Right cardiac atrium (tissue), 5 donors: Measurements from ENCODE around the gene MAX. TPM values are rescaled to one million over a fixed set of nuclear protein-coding genes. Genes with fewer than 3 reads are reported as not detected.
A peak's percentile ranks its signal among the peaks of the same experiment; 100 is the strongest.

ENCODE experiments used
- ATAC-seq, 2 donors: fragments of 200-7000 bp; cut with Tn5 transposase; one replicate each; pipeline versions ENCODE4 v1.8.0 to v1.9.1; 2020; ENCODE audit warnings: moderate library complexity in 2 of 2, mild to moderate bottlenecking in 1 of 2
- DNase-seq, 3 donors: peaks; one replicate each; pipeline ENCODE4 v3.0.0-alpha.2; 2020
- H3K27ac ChIP-seq: one replicate; pipeline ENCODE4 v1.5.1; 2013; ENCODE audit warnings: mild to moderate bottlenecking, low read length, control low read depth, moderate library complexity
- H3K27me3 ChIP-seq: one replicate; pipeline ENCODE4 v1.6.1; 2013; ENCODE audit not compliant: control insufficient read depth, insufficient read depth
- H3K4me1 ChIP-seq: one replicate; pipeline ENCODE4 v1.6.1; 2013; ENCODE audit warnings: low read length; ENCODE audit not compliant: control insufficient read depth, insufficient read depth
- H3K4me3 ChIP-seq: one replicate; pipeline ENCODE4 v1.5.1; 2013; ENCODE audit warnings: low read length, control low read depth
- H3K9me3 ChIP-seq: one replicate; pipeline ENCODE4 v1.6.1; 2013; ENCODE audit warnings: low read length; ENCODE audit not compliant: control insufficient read depth
- WGBS: extraction: QIAGEN DNeasy Blood & Tissue Kit; methylation state at CpG from one replicate; pipeline ENCODE4 v1.1.7; 2013; 5-methylcytosine and 5-hydroxymethylcytosine counted together
- intact Hi-C, 4 donors: fragments of 100-400 bp; cut with DNase I; formaldehyde crosslinking; loops; one replicate each; pipeline versions ENCODE4 v1.11.0 to v1.14.0; 2022 to 2023
- polyA plus RNA-seq: library from polyadenylated mRNA; stranded (reverse); fragments of 200-250 nt; gene quantifications from one replicate; pipeline ENCODE4 v1.2.3, GENCODE V29; 2013
- total RNA-seq, 4 donors: library from RNA; stranded (reverse); fragmentation: NEBNext Ultra II Directional; extraction: Animal tissue kit (Norgen Biotek cat#: 25700); gene quantifications; one replicate each; pipeline ENCODE4 v1.2.1, GENCODE V29; 2021
- donor health status: healthy with polysubstance abuse.
- donor health status: DM: no; HTN: yes; CAD: no.
- donor health status: DM: no; HTN: no; CAD: no.
- donor health status: DM: no; HTN: yes; CAD: no; lungs with severe emphysema.
- donor health status: DM: yes; HTN: yes; CAD: no.

MAX gene
- total and polyA plus RNA-seq, 5 donors, result 56.3 to 117 (median 114) TPM

DNA sequence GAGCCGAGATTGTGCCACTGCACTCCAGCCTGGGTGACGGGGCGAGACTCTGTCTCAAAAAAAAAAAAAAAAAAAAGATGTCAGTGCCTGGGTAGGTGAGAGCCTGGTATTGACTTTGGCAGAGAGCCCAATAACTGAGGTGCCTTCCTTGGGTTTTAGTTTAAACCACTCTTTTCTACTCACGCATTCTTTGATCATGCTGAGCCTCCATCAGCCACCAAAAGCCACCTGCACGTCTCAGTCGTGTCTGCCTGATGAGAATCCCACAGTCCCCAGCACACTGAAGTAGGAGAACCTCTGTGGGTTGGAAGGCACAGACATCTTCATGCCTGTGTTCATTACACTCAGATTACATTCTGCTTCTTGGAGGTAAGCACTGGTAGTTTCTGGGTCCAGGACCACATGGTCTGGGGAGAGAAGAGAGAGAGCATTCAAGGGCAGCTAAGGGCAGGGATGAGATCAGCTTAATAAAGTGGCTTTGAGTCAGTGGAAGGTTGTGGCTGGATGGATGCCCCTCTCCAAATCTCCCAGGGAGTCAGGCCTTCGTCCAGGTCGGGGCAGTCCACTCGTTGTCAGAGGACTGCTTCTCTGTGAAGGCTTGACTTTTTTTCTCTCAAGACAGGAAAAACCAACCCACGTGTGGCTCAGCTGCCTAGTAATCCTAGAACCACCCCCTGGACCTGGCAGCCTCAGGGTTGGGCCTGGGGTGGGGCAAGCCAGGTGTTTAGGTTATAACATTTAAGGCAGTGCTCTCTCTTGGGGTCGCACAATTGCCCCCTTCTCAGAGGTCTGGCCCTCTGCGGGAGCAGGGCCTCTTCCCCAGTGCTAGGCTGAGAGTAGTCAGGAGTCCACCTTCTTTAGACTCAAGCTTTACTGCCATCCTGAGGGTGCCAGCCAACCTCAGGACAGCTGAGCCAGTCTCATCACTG is 32.6 kb upstream of the MAX start:
- intact Hi-C loops, result no loop called here
- WGBS, result 80% methylated on average over 12 of the region's 12 CpGs
- Histone ChIP-seq H3K9me3 (no peaks in the 10 kb centered on the region), H3K27me3 (no peaks in the 10 kb centered on the region), H3K4me3 (no peak overlapping the region), H3K4me1 (no peaks in the 10 kb centered on the region), H3K27ac (no peak overlapping the region)
- no peak for ATAC-seq
- no peak for DNase-seq

DNA sequence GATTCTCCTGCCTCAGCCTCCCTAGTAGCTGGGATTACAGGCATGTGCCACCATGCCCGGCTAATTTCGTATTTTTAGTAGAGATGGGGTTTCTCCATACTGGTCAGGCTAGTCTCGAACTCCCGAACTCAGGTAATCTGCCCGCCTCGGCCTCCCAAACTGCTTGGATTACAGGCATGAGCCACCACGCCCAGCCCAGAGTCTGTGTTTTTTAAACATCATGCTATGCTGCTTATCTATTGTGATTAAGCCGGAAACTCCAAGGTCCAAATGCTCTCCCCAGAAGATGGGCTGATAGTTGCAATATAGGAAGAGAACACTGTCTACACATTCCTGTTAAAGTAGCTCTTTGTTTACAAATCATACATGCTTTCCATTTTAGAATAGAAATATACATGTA is 30.5 kb upstream of the MAX start:
- WGBS, result 90% methylated on average over 8 of the region's 8 CpGs
- intact Hi-C loops, result no loop called here

GRCh38 chr14:65131301-65131701 is 29.0 kb upstream of the MAX start:
- no peak overlapping the region for H3K27ac ChIP-seq
- intact Hi-C loops, result no loop called here
- no peak overlapping the region for H3K4me3 ChIP-seq
- H3K9me3 ChIP-seq, result no peaks in the 10 kb centered on the region
- H3K4me1 ChIP-seq, result no peaks in the 10 kb centered on the region
- H3K27me3 ChIP-seq, result no peaks in the 10 kb centered on the region
- 82% methylated on average over 7 of the region's 7 CpGs for WGBS
- ATAC-seq (no peak), DNase-seq (no peak)

More for the DNA sequence above, 30.5 kb upstream of the MAX start:
- Histone ChIP-seq H3K27ac (no peak overlapping the region), H3K27me3 (no peaks in the 10 kb centered on the region), H3K4me3 (no peak overlapping the region), H3K4me1 (no peaks in the 10 kb centered on the region), H3K9me3 (no peaks in the 10 kb centered on the region)
- DNase-seq, result no peak
- no peak for ATAC-seq

DNA sequence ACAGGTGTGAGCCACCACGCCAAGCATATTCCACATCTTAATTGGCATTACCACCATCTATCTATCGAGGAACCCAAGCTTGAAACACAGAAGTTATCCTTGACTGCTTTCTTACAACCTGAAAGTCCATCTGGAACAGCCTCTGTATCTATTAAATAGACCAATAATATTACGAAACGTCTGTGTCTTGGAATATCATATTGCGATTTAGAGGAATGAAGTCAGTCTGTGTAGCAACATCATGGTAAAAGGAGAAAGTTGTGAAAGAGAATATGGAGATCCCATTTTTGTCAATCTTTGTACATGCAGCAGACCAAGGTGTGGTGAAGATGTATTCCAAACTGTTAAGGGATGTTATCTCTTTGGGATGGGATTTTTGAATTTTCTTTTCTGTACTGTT is 25.8 kb upstream of the MAX start:
- H3K4me3 ChIP-seq, result no peak overlapping the region
- ATAC-seq (no peak), DNase-seq (no peak)
- H3K9me3 ChIP-seq, result no peaks in the 10 kb centered on the region
- no peaks in the 10 kb centered on the region for H3K4me1 ChIP-seq
- no peak overlapping the region for H3K27ac ChIP-seq
- no peaks in the 10 kb centered on the region for H3K27me3 ChIP-seq
- WGBS, result 84% methylated on average over 5 of the region's 5 CpGs
- intact Hi-C loops, result no loop called here

- DNase-seq (no peak), ATAC-seq (peak; percentile 26 to 47)
- 67% methylated on average over 15 of the region's 15 CpGs for WGBS
- no peak overlapping the region for H3K4me3 ChIP-seq
- no peaks in the 10 kb centered on the region for H3K9me3 ChIP-seq
- peak overlapping the region; percentile 68 for H3K27ac ChIP-seq
- peaks cover 7% of the 10 kb centered on the region for H3K4me1 ChIP-seq
- H3K27me3 ChIP-seq, result no peaks in the 10 kb centered on the region
- intact Hi-C loops, result no loop called here
Measured at GRCh38 chr14:65117769-65118745, 15.7 kb upstream of the MAX start.

DNA sequence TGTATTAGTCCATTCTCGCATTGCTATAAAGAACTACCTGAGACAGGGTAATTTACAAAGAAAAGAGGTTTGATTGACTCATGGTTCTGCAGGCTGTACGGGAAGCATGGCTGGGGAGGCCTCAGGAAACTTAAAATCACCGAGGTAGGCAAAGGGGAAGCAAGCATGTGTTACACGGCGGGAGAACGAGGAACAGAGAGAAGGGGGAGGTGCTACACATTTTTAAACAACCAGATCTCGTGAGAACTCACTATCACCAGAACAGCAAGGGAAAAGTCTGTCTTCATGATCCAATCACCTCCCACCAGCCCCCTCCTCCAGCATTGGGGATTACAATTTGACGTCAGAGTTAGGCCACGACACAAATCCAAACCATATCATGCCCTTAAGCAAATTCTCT is 13.3 kb upstream of the MAX start:
- no peaks in the 10 kb centered on the region for H3K27me3 ChIP-seq
- no peaks in the 10 kb centered on the region for H3K9me3 ChIP-seq
- H3K4me3 ChIP-seq, result no peak overlapping the region
- no peak overlapping the region for H3K27ac ChIP-seq
- DNase-seq, result no peak
- intact Hi-C loops, result no loop called here
- 73% methylated on average over 9 of the region's 9 CpGs for WGBS
- H3K4me1 ChIP-seq, result peaks cover 7% of the 10 kb centered on the region
- ATAC-seq, result no peak

DNA sequence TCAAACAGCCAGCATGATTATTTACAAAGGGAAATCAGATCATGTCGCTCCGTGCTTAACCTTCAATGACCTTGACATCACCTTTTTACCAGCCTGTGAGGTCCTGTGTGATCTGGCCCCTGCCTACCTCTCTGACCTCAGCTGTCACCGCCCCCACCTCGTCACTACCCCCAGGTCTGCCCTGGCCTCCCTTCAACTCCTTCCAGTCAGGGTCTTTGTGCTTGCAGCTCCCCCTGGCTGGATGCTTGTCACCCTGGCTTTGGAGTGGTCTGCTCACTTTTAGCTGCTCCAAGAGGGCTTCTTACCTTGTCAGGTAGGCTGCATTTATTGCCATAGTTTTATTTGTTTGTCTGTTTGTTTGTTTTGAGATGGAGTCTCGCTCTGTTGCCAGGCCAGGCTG is 8.2 kb upstream of the MAX start:
- Histone ChIP-seq H3K27ac (no peak overlapping the region), H3K9me3 (no peaks in the 10 kb centered on the region), H3K27me3 (no peaks in the 10 kb centered on the region), H3K4me1 (no peaks in the 10 kb centered on the region), H3K4me3 (no peak overlapping the region)
- intact Hi-C loops, result no loop called here
- WGBS, result 70% methylated on average over 5 of the region's 5 CpGs
- ATAC-seq, result no peak
- no peak for DNase-seq

DNA sequence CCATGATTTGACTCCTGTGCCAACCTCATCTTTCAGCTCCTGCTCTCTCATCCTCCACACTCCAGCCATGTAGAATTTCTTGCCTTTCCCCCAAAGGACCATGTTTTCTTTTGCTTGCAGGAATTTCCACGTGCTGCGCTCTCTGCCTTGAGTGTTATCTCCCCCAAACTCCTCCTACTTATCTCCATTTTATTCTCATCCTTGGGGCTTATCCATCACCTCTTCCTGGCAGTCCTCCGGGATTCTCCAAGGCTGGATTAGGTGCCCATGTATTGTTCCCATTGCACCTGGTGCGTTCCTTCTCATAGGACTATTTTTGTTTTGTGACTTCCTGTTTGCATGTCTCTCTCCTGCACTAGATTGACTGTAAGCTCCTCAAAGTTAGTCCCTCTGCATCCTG is 7.0 kb upstream of the MAX start:
- ATAC-seq, result no peak
- Histone ChIP-seq H3K9me3 (no peaks in the 10 kb centered on the region), H3K27ac (no peak overlapping the region), H3K4me3 (no peak overlapping the region), H3K4me1 (no peaks in the 10 kb centered on the region), H3K27me3 (no peaks in the 10 kb centered on the region)
- 68% methylated on average over 4 of the region's 4 CpGs for WGBS
- no peak for DNase-seq
- intact Hi-C loops, result no loop called here

DNA sequence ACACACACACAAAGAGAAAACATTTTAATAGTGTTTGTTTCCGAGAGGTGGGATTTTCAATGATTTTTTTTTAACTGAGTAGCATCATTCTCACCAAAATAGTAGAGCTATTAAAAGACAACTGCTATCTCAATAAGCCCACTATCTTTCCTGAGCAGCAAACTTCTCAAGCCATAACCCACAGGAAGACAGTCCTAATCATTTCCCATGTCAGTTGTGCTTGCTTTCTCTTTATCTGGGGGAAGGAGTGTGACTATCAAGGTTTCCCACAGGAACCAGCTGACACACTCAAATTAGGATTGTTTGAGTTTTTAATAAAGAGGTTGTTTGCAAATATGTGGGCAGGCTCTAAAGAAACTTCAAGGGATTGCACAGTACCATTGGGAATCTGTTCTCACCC is 4.9 kb upstream of the MAX start:
- Histone ChIP-seq H3K27me3 (no peaks in the 10 kb centered on the region), H3K4me1 (no peaks in the 10 kb centered on the region), H3K27ac (no peak overlapping the region), H3K4me3 (no peak overlapping the region), H3K9me3 (no peaks in the 10 kb centered on the region)
- DNase-seq (no peak), ATAC-seq (no peak)
- WGBS, result 36% methylated on average over 1 of the region's 1 CpG
- intact Hi-C loops, result no loop called here

- intact Hi-C loops, result no loop called here
- Histone ChIP-seq H3K9me3 (no peaks in the 10 kb centered on the region), H3K27ac (no peak overlapping the region), H3K4me1 (no peaks in the 10 kb centered on the region), H3K4me3 (no peak overlapping the region), H3K27me3 (no peaks in the 10 kb centered on the region)
- ATAC-seq (no peak), DNase-seq (no peak)
- WGBS, result 38% methylated on average over 1 of the region's 1 CpG
Measured at GRCh38 chr14:65106736-65107135, 4.4 kb upstream of the MAX start.

- H3K27ac ChIP-seq, result no peak overlapping the region
- WGBS, result 64% methylated on average over 4 of the region's 4 CpGs
- no peaks in the 10 kb centered on the region for H3K27me3 ChIP-seq
- H3K9me3 ChIP-seq, result no peaks in the 10 kb centered on the region
- H3K4me1 ChIP-seq, result no peaks in the 10 kb centered on the region
- intact Hi-C loops, result no loop called here
- ATAC-seq, result no peak
- no peak overlapping the region for H3K4me3 ChIP-seq
- DNase-seq, result no peak
Measured at GRCh38 chr14:65106316-65106715, 4.0 kb upstream of the MAX start.
